ENCODE results near the gene NUBPL.

DNA sequence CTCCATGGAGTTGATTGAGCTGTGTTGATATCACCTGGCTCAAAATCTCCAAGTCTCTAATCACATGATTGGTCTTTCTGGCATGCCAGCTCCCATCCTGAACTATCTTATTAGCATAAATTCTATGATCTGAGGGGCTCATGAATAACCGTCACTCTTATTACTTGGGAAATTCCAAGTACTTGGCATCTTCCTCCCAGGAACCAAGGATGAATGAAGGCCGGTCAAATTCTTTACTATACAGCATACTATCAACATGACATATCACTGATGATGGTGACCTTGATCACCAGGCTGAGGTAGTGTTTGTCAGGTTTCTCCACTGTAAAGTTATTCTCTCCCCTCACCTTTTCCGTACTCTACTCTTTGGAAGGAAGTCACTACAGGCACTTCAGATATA lies 16.4 kb upstream of the NUBPL start:
- TF ChIP-seq, protein P1, sequence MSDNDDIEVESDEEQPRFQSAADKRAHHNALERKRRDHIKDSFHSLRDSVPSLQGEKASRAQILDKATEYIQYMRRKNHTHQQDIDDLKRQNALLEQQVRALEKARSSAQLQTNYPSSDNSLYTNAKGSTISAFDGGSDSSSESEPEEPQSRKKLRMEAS (IDR thresholded peaks at IDR 0.05), result no peak
- TF ChIP-seq RFX5 (IDR thresholded peaks at IDR 0.05), result no peak

All from A549 (cell line).